ENCODE results near the gene FANCC. TPM values are rescaled to one million over a fixed set of nuclear protein-coding genes. Genes with fewer than 3 reads are reported as not detected.
"Not testable (repeated sequence)": the region's sequence is repeated elsewhere in the genome, so short reads cannot be mapped to it uniquely, and the experiment has no call there.

The FANCC gene
- total RNA-seq, 1 donor from 2014 or later: 29.2 TPM

DNA sequence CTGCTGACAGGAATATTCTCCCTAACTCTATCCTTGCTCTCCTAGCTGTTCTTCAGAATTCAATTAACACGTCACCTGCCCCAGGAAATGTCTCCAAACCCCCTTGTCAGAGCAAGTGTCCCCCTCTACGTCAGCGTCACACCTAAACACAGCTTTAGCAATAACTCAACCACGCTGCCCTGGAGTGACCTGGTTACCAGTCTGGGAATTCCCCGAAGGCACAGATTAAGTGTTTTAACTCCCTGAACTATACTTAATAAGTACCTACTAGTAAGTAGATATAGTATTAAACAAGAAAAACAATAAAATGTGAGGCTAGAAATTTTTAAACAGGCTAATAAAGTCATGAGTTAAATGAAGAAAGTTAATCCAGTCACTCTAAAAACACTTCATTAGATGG is 78.4 kb downstream of the FANCC start:
- DNase-seq (ENCODE audit: low spot score): no peak
- no peak for ATAC-seq

DNA sequence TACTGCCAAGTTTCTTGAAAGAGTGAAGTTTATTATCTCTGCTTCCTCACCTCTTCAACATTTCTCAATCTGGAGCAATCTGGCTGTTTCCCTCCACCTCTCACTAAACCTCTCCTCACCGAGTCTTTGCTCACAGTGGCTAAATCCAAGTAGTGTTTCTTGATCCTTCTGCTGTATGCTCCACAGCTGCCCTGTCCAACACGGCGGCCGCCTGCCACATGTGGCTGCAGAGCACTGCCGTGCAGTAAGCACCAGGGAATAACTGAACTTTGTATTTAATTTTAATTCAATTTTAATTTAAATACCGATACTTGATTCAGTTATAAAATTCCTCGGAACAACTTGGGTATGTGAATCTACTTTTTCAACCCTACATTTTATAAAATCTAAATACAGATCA is 80.2 kb downstream of the FANCC start:
- no peak for ATAC-seq

DNA sequence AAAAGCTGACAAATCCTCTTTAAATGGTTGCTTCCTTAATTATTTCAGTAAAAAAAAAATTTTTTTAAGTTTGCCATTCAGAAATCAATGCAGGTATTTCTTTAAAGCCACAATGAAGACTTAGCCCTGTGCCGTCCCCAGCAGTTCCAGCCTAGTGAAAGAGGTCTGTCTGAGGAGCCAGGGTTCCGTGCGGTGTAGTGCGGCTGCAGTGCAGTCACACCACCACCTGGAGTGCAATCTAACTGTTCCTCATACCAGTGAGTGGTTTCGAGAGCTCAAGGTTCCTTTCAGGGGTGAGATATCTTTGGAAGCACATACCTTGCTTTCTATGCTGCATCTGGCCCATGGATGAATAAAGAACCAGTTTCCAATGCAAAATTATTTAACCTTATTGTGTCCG is 87.5 kb downstream of the FANCC start:
- DNase-seq (ENCODE audit: low spot score): no peak
- peak; percentile 24 for ATAC-seq

More for the DNA sequence above, 80.2 kb downstream of the FANCC start:
- no peak for DNase-seq (ENCODE audit: low spot score)

DNA sequence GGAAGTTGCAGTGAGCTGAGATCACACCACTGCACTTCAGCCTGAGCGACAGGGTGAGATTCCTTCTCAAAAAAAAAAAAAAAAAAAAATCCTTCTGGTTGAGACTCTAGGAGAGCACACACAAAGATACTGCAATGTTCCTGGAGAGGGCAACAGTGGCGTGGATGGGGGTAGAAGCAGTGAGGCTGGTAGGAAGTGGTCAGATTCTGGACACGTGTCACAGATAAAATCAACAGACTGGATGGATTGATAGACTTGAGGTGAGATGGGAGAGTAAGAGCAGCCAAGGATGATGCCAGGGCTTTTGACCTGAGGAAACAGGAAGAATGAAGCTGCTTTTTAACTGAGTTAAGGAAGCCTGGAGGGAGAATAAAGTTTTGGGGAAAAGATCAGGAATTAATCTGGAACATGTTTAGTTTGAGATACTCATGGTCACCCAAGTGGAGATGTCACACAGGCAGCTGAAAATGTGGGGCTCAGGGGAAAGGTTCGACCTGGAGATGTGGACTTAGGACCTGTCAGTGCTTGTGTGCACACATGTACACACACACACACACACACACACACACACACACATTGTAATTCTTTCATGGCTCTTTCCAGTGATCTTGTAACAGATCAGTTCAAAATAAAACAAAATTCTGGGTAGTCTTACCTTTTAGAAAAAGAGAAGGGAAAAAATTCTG is 88.1 kb downstream of the FANCC start:
- DNase-seq (ENCODE audit: low spot score) (no peak), ATAC-seq (peak; percentile 75)

DNA sequence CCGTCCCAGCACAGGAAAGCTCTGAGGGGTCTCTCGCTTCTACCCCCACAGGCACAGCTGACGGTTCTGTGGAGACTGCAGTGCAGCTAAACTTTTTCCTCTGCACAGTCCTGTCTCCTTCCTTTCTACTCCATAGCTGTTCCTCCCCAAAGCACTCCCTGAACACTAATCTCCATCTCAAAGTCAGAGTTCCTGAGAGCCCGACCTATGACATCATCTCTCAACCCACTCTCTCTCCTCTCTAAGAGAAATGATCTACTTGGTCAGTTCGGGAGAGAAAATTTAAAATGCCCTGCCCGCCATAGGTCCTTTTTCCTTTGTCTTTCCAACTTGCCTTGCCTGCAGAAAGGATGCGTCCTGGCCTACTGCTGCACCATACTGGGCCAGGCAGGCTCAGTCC is 90.6 kb downstream of the FANCC start:
- DNase-seq (ENCODE audit: low spot score) (no peak), ATAC-seq (no peak)

DNA sequence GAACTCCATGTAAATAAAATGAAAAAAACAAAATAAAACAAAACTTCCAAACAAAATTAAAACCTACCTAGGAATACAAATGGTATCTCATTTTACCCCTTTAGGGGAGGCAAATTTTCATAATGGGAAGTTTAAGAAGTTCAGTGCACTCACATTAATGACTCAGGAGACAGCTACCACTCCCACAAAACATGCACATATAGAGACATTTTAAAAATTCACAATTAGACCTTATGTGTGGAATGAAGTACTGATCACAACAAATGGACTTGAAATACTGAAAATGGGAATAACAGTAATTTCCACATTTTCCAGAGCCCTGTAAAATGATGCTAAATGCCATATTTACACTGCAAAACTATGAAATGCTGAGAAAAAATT is 91.8 kb downstream of the FANCC start:
- no peak for ATAC-seq
- no peak for DNase-seq (ENCODE audit: low spot score)

DNA sequence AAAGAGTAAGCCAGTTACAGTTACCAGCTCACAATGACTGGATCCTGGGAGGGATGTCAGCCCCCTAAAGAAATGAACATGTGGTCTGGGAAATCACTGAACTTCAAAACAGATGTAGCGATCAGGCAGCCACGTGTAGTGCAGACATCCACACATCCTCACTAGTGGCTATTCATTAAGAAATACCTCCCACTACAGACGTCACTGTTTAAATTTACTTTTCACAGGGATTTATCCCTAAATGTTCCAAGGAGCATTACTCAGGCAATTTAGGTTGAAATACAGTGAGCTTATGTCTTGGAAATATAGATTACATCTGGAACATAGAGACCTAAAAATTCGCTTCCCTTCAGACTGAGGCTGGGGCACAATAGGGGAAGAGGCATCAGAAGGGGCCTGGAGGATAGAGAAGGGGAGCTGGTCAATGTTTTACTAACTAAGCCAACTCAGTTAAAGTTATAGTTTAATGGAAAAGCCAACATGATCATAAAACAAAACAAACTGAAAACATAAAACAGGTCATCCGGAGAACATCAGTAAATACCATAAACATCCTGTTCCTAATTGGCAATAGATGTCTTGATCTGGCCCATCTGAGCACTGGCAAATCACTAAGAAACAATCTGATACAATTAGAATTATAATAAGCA is 92.3 kb downstream of the FANCC start:
- DNase-seq (ENCODE audit: low spot score) (no peak), ATAC-seq (peak; percentile 62)

DNA sequence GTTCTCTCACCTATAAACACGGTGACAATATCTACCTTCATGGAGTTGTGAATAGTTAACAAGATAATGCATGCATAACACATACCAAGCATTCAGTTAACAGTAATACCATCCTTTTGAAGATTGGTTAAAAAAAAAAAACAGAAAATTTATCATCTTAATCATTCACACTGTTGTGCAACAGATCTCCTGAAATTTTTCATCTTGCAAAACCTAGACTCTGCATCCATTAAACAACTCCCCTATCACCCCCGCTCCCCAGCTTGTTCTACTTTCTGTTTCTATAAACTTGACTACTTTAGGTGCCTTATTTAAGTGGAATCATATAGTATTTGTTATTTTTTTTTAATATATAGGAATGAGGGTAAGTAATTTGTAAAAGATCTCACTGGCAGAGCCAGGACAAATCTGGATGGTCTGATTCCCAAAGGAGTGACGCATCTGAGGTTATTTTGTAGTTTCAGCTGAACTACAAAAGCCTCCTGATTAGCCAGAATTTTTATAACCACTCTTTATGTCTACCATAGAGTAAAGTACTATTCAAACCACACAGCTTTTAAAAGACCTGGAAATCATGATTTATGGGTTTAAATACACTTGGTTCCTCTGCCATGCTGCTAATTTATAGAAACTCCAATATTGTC is 93.0 kb downstream of the FANCC start:
- ATAC-seq: no peak
- DNase-seq (ENCODE audit: low spot score): no peak

DNA sequence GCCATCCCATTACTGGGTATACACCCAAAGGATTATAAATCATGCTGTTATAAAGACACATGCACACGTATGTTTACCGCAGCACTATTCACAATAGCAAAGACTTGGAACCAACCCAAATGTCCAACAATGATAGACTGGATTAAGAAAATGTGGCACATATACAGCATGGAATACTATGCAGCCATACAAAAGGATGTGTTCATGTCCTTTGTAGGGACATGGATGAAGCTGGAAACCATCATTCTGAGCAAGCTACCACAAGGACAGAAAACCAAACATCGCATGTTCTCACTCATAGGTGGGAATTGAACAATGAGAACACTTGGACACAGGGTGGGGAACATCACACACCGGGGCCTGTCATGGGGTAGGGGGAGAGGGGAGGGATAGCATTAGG is 97.2 kb downstream of the FANCC start:
- ATAC-seq; DNase-seq (ENCODE audit: low spot score): not testable (repeated sequence)

DNA sequence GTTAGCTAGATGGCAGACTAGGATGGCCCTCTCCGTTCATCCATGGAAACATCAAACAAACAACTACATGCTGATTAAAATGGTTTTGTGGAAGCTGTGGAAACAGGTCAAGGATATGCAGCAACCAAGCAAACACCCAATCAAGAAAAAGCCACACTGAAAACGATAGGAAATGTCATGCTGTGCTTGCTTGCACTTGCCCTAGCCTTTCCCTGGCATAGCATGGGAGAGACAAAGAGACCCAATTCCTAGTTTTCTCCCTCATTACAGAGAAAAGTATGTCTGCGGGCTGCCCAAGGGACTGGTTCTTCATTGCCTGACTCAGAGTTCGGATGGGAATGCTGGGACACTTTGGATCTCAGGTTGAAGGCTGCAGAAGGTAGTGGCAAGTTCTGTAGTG is 98.7 kb downstream of the FANCC start:
- no peak for DNase-seq (ENCODE audit: low spot score)
- no peak for ATAC-seq

DNA sequence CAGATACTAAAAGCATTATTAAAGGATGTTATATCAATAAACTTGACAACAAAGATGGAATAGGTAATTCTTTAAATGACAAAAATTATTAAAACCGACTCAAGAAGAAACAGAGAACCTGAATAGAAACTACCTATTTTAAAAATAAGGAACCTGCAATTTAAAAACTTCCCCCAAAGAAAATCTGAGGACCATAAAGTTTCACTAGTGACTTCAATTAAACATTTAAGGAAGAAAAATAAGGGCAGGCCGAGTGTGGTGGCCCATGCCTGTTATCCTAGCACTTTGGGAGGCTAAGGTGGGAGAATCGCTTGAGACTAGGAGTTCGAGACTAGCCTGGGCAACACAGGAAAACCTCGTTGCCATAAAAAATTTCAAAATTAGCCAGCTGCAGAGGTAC is 99.6 kb downstream of the FANCC start:
- DNase-seq (ENCODE audit: low spot score) (no peak), ATAC-seq (no peak)

DNA sequence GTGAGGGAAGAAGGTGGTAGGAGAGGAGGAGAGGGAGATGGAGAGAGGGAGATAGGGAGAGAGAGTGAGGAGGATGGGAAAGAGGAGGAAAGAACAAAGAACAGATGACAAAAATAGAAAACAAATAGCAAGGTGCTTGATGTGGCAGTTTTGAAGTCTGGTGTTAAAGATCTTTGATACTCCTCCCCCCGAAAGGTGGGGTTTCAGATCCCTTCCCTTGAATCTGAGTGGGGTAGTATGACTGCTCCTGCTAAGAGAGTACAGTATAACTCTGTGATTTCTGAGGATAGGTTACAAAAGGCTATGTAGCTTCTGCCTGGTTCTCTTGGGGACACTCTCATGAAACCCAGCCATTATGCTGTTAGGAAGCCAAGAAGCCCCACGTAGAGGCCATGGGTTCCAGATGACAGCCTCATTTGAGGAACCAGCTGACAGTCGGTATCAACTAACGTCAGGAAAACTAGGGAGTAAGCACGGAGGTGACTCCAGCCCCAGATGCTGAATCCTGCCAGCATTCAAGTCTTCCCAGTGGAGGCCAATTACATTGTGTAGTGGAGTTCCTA is 102.1 kb downstream of the FANCC start:
- ATAC-seq (no peak), DNase-seq (ENCODE audit: low spot score) (no peak)

DNA sequence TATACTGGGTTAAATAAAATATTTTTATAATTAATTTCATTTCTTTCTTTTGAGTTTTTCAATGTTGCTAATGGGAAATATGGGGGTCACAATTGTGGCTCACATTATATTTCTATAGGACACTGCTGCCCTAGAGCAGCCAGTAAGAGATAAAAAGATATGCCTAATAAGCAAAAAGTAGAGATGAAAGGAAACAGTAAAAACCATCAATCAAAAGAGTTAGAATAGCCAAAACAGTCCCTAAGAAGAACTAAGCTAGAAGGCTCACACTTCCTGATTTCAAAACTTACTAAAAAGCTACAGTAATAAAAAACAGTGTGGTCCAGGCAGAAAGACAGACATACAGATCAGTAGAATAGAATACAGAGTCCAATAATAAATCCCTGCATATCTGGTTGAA is 104.4 kb downstream of the FANCC start:
- DNase-seq (ENCODE audit: low spot score): no peak
- no peak for ATAC-seq

DNA sequence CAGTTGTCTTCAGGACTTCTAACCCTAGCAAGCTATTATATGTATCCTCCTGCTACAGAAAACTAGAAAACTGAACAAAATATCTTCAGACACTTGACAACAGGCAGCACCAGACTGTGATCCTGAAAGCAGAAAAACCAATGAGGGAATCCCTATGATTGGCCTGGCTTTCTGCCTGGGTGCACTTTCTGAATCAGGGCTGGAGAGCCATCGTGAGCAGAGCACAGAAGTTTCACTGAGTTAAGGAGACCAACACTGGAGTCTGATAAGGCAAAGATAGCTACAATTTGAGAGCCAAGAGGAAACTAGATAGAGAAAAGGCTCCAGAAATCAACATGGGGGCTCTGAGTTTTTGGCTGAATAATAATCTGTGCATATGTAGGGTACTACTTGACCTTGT is 106.5 kb downstream of the FANCC start:
- no peak for DNase-seq (ENCODE audit: low spot score)
- ATAC-seq: no peak

DNA sequence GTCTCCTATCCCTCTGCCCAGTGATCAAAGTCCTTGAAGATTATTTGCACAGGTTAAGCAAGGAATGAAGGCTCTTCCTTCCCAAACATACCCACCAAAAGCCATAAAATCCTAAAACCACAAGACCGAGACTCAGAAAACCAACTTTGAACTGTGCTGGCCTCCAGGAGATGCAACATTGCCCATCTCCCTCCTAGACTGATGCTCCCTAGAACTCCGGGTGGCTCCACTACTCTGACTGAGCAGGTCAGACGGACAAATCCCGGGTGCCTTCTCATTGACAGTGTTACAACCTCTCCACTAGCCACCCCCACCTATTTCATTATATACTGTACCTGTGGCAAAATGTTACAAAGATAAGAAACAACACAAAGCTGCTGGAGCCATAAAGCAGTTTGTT is 110.1 kb downstream of the FANCC start:
- DNase-seq (ENCODE audit: low spot score) (no peak), ATAC-seq (no peak)

DNA sequence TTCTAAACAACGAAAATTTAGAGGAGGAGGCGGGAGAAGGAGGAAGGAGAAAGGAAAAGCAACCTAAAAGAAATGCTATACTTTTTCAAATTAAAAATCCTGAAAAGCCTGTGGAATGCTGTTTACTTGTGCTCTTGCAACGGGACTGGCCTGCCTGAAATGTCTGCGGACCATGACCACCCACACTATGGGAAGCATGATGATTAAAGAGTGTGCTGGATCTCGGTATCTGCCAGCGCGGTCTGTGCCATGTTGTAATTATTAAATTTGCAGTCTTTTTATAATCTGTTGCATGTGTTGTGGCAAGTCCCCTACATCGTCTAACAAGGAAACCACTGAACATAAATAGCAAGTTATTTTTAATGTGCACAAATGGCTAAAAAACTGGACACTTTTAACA is 111.4 kb downstream of the FANCC start:
- DNase-seq (ENCODE audit: low spot score): no peak
- no peak for ATAC-seq

DNA sequence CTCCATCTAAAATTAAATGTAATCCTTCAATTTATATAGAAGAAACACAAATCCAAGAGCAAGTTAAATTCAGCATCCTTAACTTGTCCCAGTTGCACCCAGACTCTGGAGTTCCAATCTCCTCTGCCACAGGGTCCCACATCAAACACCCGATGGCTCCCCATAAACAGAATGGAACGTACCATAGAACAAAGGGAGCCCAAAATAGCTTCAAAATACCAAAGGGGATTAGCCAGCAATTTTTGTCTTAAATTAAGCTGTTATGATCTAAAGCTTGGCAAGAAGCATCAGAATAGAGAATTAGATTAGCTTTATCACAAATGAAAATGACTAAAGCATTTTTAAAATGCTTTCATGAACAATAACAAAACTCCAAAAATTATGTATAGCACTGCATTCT is 112.8 kb downstream of the FANCC start:
- DNase-seq (ENCODE audit: low spot score) (no peak), ATAC-seq (no peak)

DNA sequence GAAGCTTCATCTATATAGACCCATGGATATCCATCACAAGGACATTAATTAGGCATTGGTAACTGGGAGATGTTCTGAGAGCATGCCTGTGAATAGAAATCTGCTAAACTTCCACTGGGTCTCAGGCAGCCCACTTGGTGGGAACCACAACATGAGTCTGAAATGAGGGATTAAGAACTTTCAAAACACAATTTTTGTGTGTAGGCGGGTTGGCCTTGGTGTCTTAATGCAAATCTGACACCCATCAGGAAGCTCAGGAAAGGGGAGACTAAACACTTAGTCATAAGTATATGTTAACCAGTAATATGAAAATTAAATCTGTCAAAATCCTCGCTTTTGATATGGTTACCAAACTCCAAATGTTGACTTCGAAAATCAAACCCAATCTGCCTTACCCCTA is 113.2 kb downstream of the FANCC start:
- ATAC-seq (no peak), DNase-seq (ENCODE audit: low spot score) (no peak)

DNA sequence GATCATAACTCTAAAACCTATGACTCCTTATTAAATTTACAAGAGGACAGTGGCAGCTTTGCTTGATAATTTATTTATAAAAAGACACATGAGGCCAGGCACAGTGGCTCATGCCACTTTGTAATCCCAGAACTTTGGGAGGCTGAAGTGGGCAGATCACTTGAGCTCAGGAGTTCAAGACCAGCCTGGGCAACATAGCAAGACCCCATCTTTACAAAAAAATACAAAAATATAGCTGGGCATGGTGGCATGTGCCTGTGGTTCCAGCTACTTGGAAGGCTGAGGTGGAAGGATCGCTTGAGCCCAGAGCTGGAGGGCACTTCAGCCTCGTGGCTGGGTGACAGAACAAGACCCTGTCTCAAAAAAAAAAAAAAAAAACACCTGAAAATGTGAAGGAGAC is 114.5 kb downstream of the FANCC start:
- DNase-seq (ENCODE audit: low spot score); ATAC-seq: not testable (repeated sequence)

DNA sequence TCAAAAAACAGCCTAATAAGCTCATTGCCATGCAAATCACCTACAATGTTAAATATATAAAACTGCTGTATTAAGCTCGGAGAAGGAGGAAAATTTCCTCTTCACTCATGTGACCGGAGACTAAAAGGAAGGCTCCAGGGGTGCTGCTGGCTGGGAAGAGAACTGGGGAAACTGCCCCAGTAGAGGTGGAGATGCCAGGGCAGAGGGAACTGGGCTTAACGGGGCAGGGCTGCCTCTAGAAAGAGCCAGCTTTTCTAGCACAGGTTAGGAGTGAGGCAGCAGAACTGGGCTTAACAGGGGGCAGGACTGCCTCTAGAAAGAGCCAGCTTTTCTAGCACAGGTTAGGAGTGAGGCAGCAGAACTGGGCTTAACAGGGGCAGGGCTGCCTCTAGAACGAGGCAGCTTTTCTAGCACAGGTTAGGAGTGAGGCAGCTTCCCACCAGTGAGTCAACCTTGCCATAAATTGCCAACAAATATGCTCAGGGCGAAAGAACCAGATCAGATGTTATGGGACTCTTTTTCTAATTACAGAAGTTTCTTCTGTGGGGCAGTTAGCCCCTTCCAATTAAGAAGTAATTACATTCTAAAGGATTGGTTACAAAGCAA is 115.3 kb downstream of the FANCC start:
- no peak for DNase-seq (ENCODE audit: low spot score)
- ATAC-seq: no peak

DNA sequence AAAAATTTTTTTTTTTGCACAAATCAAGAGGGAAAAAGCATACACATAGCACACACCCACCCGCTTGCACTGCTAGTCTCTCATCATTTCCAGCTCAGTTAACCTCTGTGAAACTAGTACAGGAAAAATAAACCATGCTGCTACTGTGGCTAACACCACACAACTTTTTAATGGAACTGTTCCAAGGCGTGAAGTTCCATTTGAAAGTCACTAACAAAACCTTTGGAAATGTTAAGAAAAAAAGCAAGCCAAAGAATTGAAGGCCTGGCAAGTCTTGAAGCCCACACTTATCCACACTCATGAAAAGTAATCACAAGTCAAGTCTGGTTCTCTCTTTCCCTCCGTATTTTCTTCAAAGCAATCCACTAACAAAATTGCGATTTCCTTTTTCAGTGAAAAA is 116.3 kb downstream of the FANCC start:
- no peak for DNase-seq (ENCODE audit: low spot score)
- ATAC-seq: no peak

All from left lobe of liver (tissue), 2 donors.